SU-DHL-6 (cell line): Measurements from ENCODE around the gene ASPDH.

Source experiments
- H2AFZ ChIP-seq: fragments of 200-600 bp; sonication (generic); 2 replicates; pipeline ENCODE4 v1.6.1; 2014; ENCODE audit warnings: low read depth, mild to moderate bottlenecking, moderate library complexity, mixed read lengths, antibody characterized with exemption, low read length; ENCODE audit not compliant: severe bottlenecking
- H3F3A ChIP-seq: fragments of 200-600 bp; shearing (Covaris generic); 2 replicates; pipeline ENCODE4 v1.6.0; 2016; ENCODE audit warnings: antibody characterized with exemption, mild to moderate bottlenecking; ENCODE audit not compliant: insufficient read depth
- H3K27ac ChIP-seq: fragments of 200-600 bp; sonication (generic); 2 replicates; pipeline ENCODE4 v1.5.1; 2016; ENCODE audit warnings: low read depth, mild to moderate bottlenecking, low read length, moderate library complexity, mixed read lengths
- H3K27me3 ChIP-seq: fragments of 200-600 bp; sonication (generic), shearing (Covaris generic); 2 replicates; pipeline ENCODE4 v1.6.0; 2014; ENCODE audit warnings: mild to moderate bottlenecking, low read length
- H3K36me3 ChIP-seq: fragments of 200-600 bp; sonication (generic); 2 replicates; pipeline ENCODE4 v1.6.1; 2014; ENCODE audit warnings: mild to moderate bottlenecking, low read length, mixed read lengths
- H3K4me2 ChIP-seq: fragments of 300-600, 200-600 bp; shearing (Covaris generic), sonication (generic); 2 replicates; pipeline ENCODE4 v1.6.0; 2014; ENCODE audit warnings: low read length, low read depth, mild to moderate bottlenecking; ENCODE audit not compliant: poor library complexity, severe bottlenecking
- H3K4me3 ChIP-seq: fragments of 200-600 bp; sonication (generic); 2 replicates; pipeline ENCODE4 v1.5.1; 2014; ENCODE audit warnings: antibody characterized with exemption, low read length, mild to moderate bottlenecking, mixed read lengths; ENCODE audit not compliant: insufficient read depth, poor library complexity, severe bottlenecking
- H3K79me2 ChIP-seq: fragments of 200-600 bp; sonication (generic); 2 replicates; pipeline ENCODE4 v1.6.1; 2014; ENCODE audit warnings: mild to moderate bottlenecking, low read length, moderate library complexity; ENCODE audit not compliant: insufficient read depth
- H3K9ac ChIP-seq: fragments of 200-600 bp; sonication (generic); 2 replicates; pipeline ENCODE4 v1.7.0; 2014; ENCODE audit warnings: mild to moderate bottlenecking, low read length
- H3K9me2 ChIP-seq: fragments of 200-600 bp; sonication (generic); replicated peaks from 2 replicates; pipeline ENCODE4 v1.6.1; 2014; ENCODE audit warnings: low read length; ENCODE audit not compliant: insufficient read depth
- H3K9me3 ChIP-seq: fragments of 200-600 bp; sonication (generic); 2 replicates; pipeline ENCODE4 v1.6.1; 2014; ENCODE audit warnings: low read length, mixed read lengths; ENCODE audit not compliant: insufficient read depth
- H4K20me1 ChIP-seq: fragments of 200-600 bp; sonication (generic); 2 replicates; pipeline ENCODE4 v1.6.1; 2014; ENCODE audit warnings: low read depth, mild to moderate bottlenecking, antibody characterized with exemption, low read length, moderate library complexity, mixed read lengths
- CTCF ChIP-seq: fragments of 200-600 bp; sonication (generic); IDR thresholded peaks from one replicate; pipeline ENCODE4 v1.5.1; 2017; ENCODE audit warnings: antibody characterized with exemption, mild to moderate bottlenecking, low read length, moderate library complexity; ENCODE audit not compliant: insufficient read depth, poor library complexity, severe bottlenecking
- EZH2phosphoT487 ChIP-seq: fragments of 200-600 bp; sonication (generic), shearing (Covaris generic); conservative IDR thresholded peaks from 2 replicates; pipeline ENCODE4 v1.6.1; 2018; ENCODE audit warnings: mild to moderate bottlenecking, antibody characterized with exemption, low read length, moderate library complexity, mixed read lengths

Gene ASPDH

GRCh38 chr19:50518091-50519005, 4.6 kb upstream of the ASPDH start:
- no peaks in the 10 kb centered on the region for H4K20me1 ChIP-seq
- no peaks in the 10 kb centered on the region for H3K27me3 ChIP-seq
- no peaks in the 10 kb centered on the region for H3K9me3 ChIP-seq
- no peak overlapping the region for H2AFZ ChIP-seq
- no peak overlapping the region for H3K27ac ChIP-seq
- H3K79me2 ChIP-seq = no peaks in the 10 kb centered on the region
- no peak for TF ChIP-seq CTCF
- no peak for TF ChIP-seq EZH2phosphoT487
- H3K36me3 ChIP-seq = no peaks in the 10 kb centered on the region
- no peaks in the 10 kb centered on the region for H3K9me2 ChIP-seq
- no peak overlapping the region for H3K4me2 ChIP-seq
- H3K9ac ChIP-seq = no peak overlapping the region
- no peaks in the 10 kb centered on the region for H3F3A ChIP-seq
- H3K4me3 ChIP-seq = no peak overlapping the region

GRCh38 chr19:50517704-50518075, 4.0 kb upstream of the ASPDH start:
- H3F3A ChIP-seq = no peaks in the 10 kb centered on the region
- TF ChIP-seq EZH2phosphoT487 (no peak), CTCF (no peak)

GRCh38 chr19:50516964-50517703, 3.4 kb upstream of the ASPDH start:
- H3K4me2 ChIP-seq = no peak overlapping the region
- TF ChIP-seq CTCF (no peak), EZH2phosphoT487 (no peak)
- H3K79me2 ChIP-seq = no peaks in the 10 kb centered on the region
- H3K9me3 ChIP-seq = no peaks in the 10 kb centered on the region
- H3K27me3 ChIP-seq = no peaks in the 10 kb centered on the region
- H3K4me3 ChIP-seq = no peak overlapping the region
- no peaks in the 10 kb centered on the region for H3F3A ChIP-seq
- no peak overlapping the region for H3K9ac ChIP-seq
- no peaks in the 10 kb centered on the region for H3K9me2 ChIP-seq
- H2AFZ ChIP-seq = no peak overlapping the region
- no peak overlapping the region for H3K27ac ChIP-seq
- no peaks in the 10 kb centered on the region for H3K36me3 ChIP-seq
- no peaks in the 10 kb centered on the region for H4K20me1 ChIP-seq

More at GRCh38 chr19:50517704-50518075, 4.0 kb upstream of the ASPDH start:
- Histone ChIP-seq H3K9me2 (no peaks in the 10 kb centered on the region), H4K20me1 (no peaks in the 10 kb centered on the region), H3K9ac (no peak overlapping the region), H3K27ac (no peak overlapping the region), H3K79me2 (no peaks in the 10 kb centered on the region), H3K27me3 (no peaks in the 10 kb centered on the region), H2AFZ (no peak overlapping the region), H3K4me3 (no peak overlapping the region), H3K4me2 (no peak overlapping the region), H3K36me3 (no peaks in the 10 kb centered on the region), H3K9me3 (no peaks in the 10 kb centered on the region)
